ENCODE results near the gene ATP2B3.

The ATP2B3 gene

GRCh38 chrX:153511784-153512500, 5.5 kb upstream of the ATP2B3 start:
- no peak for DNase-seq

GRCh38 chrX:153512501-153512893, 4.9 kb upstream of the ATP2B3 start:
- DNase-seq: no peak

DNA sequence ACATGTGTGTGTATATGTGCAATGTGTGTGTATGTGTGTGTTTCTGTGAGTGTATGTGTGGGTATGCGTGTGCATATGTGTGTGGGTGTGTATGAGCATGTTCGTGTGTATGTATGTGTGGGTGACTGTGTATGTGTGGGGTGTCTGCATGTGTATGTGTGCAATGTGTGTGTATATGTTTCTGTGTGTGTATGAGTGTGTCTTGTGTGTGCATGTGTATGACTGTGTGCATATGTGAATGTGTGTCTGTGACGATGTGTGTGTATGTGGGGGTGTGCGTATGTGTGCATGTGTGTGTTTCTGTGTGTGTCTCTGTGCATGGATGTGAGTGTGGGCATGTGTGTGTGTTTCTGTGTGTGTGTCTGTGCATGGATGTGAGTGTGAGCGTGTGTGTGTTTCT, 4.2 kb upstream of the ATP2B3 start:
- DNase-seq: no peak

GRCh38 chrX:153514259-153514658, 3.2 kb upstream of the ATP2B3 start:
- no peak for DNase-seq

GRCh38 chrX:153515435-153515834, 2.0 kb upstream of the ATP2B3 start:
- no peak for DNase-seq

DNA sequence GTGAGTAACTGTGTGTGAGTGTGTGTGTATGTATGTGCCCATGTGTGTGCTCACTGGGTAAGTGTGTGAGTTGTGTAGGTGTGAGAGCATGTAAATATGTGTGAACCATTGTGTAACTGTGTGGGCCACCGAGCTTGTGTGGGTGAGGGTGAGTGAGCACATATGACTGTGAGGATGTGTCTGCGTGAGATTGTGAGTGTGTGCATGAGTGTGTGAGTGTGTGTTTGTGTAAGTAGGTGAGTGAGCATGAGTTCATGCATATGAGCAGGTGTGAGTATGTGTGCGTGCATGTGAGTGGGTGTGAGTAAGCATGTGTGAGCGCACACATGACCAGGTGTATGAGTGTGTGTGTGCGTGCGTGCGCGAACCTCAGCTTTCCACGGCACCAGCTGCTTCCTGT, 1.4 kb upstream of the ATP2B3 start:
- no peak for DNase-seq

DNA sequence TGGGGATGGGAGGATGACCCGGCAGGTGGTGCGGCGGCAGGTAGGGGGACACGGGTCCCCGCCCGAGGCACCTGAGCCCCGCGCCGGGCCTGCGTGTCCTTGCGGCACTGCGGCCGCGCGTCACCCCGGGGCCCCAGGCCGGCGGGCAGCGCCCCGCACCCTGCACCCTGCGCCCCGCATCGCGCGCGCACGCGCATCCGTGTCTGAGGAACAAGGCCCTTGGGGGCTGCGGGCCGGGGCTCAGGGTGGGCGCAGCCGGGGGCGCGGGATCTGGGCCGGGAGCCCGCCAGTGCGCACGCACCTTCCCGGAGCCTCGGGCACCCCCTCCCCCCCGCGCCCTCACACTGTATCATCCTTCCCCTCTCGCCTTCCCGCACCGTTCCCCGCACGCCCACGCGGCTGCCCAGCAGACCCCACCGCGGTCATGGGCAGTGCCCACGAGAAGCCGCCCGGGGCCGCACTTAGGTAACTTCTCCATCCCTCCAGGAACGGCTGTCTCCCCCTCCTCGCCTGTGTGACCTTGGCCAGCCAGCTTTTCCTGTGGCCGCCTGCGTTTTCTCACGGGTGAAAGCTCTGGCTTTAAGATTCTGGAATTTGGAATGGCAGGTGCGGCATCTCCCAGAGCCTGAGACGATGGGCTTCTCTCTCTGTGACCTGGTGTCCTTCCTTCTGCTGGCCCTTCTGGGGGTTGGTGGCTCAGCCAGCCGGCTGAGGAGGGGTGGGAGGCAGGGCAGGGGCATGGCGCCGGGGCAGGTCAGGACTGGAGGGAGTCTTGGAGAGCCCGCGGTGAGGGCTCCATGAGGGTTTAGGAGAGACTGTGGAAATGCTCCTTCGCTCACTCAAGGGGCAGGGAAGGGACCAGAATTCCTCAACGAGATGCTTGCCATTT, 748 bp downstream of the ATP2B3 start:
- DNase-seq: no peak

GRCh38 chrX:153519569-153520286, 2.3 kb downstream of the ATP2B3 start:
- DNase-seq: no peak

DNA sequence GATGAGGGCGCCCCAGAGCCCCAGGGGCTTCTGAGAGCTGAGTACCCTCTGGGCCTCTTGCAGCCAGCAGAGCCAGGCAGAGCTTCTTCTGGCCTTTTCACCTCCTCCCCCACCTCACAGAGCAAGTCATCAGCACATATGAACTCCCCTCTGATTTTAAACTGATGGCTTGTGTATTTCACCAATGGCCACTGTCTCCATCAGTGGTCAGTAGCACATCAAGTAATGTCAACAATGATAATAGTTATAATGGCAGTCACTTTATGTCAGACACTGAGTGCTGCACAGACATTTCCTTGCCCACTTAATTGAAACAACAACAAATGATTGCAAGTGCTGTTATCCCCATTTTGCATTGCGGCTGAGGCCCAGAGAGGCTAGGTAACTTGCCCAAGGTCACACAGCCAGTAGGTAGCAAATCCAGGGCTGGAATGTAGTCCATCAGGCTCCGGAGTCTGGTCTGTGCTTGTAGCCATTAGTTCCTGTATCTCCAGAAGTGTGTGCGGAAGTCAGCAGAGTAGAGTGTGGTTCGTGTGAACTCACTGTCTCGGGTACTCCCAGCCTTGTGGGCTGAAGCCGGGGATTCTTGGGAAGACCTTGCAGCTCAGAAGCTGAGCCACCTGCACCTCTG, 3.0 kb downstream of the ATP2B3 start:
- DNase-seq: no peak

- no peak for DNase-seq
These were observed 3.6 kb downstream of the ATP2B3 start for GRCh38 chrX:153521034-153521433.

GRCh38 chrX:153522259-153522658, 4.8 kb downstream of the ATP2B3 start:
- DNase-seq: no peak

DNA sequence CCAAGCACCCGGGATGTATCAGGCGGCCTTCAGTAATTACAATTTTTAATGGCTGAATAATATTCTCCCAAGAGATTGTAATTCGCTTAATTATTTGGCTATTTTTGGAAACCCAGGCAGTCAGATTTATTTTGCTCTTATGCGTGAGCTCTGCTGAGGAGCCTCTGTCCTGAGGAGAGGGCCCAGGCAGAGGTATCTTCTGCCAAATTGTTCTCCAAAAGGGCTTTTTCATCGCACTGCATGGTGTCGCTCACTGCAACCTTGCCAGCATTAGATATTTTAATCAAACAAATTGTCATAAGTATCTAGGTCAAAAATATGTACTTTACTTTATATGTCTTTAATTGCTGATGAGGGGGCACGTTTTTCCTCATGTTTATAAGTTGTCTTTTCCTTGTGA, 5.8 kb downstream of the ATP2B3 start:
- DNase-seq: no peak

- DNase-seq: no peak
These were observed 6.8 kb downstream of the ATP2B3 start for GRCh38 chrX:153524234-153524633.

DNA sequence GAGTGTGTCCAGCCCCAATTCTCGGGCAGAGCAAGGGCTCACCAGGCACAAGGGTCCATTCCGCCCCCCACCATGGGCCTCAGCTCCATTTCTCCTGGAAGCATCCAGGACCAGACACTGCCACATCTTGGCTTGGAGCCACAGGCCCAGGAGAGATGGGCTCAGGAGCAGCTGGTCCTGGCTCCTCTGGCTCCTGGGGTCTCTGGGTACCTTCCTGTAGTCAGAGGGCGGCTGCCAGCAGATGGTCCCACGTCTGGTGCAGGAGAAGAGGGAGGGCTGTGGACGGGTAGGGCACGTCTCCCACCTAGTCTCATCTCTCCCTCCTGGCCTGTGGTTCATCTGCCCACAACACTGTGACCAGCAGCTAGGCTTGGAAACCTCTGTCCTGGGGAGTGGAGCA, 8.0 kb downstream of the ATP2B3 start:
- no peak for DNase-seq

GRCh38 chrX:153526042-153526441, 8.6 kb downstream of the ATP2B3 start:
- DNase-seq: no peak

GRCh38 chrX:153526801-153527200, 9.4 kb downstream of the ATP2B3 start:
- no peak for DNase-seq

GRCh38 chrX:153527208-153527607, 9.8 kb downstream of the ATP2B3 start:
- no peak for DNase-seq

DNA sequence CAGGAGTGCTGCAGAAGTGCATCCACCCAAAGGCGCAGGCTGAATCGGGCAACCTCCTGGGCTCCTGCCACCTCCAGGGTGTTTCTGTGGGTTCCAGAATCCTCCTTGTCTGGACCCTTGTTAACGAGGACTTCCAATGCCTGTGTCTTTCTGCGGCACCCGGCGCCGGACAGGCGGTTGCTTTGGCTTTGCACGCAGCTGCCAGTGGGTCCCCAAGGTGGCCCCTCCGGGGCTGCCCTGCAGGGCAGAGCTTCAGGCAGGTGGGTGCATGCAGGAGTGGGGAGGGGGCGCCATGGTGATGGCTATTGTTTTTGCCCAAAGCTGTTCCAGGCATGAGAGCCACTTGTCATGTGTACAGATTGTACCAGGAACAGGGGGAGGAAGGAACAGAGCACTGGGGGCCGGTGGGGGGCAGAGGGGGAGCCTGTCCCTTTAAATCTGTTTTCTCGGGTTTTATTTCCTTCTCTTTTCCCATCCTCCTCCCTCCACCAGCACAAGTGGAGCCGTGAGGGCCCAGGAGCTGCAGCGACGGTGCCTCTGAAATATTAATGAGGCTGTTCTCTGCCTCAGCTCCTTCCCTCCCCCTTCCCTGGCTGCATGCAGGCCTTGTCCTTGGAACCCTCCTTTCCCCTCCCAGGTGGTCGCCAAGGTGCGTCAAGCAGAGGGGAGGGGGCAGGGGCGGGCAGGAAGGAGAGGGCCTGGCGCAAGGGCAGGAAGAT, 13.1 kb downstream of the ATP2B3 start:
- DNase-seq: no peak

- no peak for DNase-seq
These were observed 15.6 kb downstream of the ATP2B3 start for GRCh38 chrX:153533091-153533490.

- no peak for DNase-seq
These were observed 19.6 kb downstream of the ATP2B3 start for GRCh38 chrX:153537080-153537479.

DNA sequence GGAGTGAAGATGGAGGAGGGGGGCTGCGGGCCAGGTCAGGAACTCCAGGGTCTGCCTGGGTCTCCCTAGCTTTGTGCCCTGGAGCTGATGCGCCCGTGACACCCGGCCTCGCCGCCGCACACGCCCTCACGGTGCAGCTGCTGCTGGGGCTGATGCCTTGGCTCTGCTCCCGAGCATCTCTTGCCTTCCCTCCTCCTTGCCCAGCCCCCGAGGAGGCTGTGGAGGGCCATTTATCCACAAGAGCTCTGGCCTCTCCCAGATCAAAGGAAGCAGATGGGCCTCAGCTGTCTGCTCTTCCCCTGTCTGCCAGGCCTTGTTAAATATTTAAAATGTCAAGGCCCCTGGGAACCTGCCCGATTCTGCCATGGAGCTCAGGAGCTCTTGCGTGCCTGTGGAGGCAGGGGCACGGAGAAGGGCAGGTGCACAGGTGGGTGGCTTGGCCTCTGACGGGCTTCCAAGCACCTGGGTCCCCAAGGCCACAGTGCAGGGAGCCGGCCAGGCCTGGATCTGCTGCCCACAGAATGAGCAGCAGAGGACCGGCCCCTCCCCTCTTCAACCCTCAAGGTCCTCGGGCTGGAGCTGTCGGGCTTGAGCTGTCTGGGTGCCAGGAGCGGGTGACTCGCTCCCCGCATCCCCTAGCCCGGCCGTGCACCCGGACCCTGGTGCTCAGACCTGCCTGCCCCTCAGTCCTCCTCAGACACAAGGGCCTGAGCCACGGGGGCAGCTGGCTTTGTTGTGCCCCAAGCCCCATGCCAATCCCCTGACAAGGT, 20.3 kb downstream of the ATP2B3 start:
- DNase-seq: no peak

DNA sequence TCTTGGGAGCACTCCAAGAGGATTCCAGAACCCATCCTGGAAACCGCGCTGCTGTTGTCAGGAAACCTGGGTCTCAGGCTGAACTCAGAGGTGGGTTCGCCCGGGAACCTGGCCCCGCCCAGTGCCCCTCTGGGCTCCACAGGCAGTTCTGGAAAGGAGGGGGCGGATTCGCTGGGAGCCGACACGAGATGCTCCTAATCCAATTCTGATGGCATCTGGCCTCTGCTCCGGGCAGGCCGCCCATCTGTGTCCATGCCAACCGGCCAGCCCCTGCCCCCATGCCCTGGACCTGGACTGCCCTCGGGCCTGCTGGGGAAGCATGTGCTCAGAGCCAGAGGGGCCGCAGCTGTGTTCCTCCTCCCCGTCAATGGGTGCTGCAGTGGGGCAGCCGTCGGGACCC, 21.0 kb downstream of the ATP2B3 start:
- no peak for DNase-seq
